Mesendoderm (in vitro differentiated cells): ENCODE data around the gene SLC1A5.
"Not testable (repeated sequence)": the region's sequence is repeated elsewhere in the genome, so short reads cannot be mapped to it uniquely, and the experiment has no call there.

ENCODE experiments used
- DNase-seq: peaks from one replicate; pipeline ENCODE4 v3.0.0; 2013
- H2AK5ac ChIP-seq: 2 replicates; pipeline ENCODE4 v1.6.1; 2013; ENCODE audit warnings: low read length, inconsistent platforms
- H2BK120ac ChIP-seq: 2 replicates; pipeline ENCODE4 v1.6.1; 2013; ENCODE audit warnings: low read depth, mild to moderate bottlenecking, low read length, moderate library complexity, mixed read lengths
- H2BK15ac ChIP-seq: replicated peaks from 2 replicates; pipeline ENCODE4 v1.6.1; 2013; ENCODE audit warnings: low read depth, mild to moderate bottlenecking, moderate library complexity
- H2BK5ac ChIP-seq: 2 replicates; pipeline ENCODE4 v1.6.1; 2013; ENCODE audit warnings: low read length, inconsistent platforms
- H3K18ac ChIP-seq: 2 replicates; pipeline ENCODE4 v1.6.1; 2013; ENCODE audit warnings: mild to moderate bottlenecking, low read length, mixed read lengths
- H3K23ac ChIP-seq: one replicate; pipeline ENCODE4 v1.6.1; 2013; ENCODE audit warnings: low read length
- H3K27ac ChIP-seq: 2 replicates; pipeline ENCODE4 v1.5.1; 2013; ENCODE audit warnings: low read depth, mild to moderate bottlenecking, inconsistent platforms, low read length, moderate library complexity
- H3K27me3 ChIP-seq: 2 replicates; pipeline ENCODE4 v1.6.1; 2013; ENCODE audit warnings: low read length, control low read depth, mild to moderate bottlenecking, inconsistent platforms; ENCODE audit not compliant: insufficient read depth, poor library complexity
- H3K36me3 ChIP-seq: 2 replicates; pipeline ENCODE4 v1.6.1; 2013; ENCODE audit warnings: low read length, inconsistent platforms; ENCODE audit not compliant: control insufficient read depth, insufficient read depth
- H3K4ac ChIP-seq: one replicate; pipeline ENCODE4 v1.6.1; 2013; ENCODE audit warnings: low read depth, mild to moderate bottlenecking, low read length, moderate library complexity
- H3K4me1 ChIP-seq: 2 replicates; pipeline ENCODE4 v1.6.1; 2013; ENCODE audit warnings: low read depth, low read length, inconsistent platforms; ENCODE audit not compliant: control insufficient read depth
- H3K4me2 ChIP-seq: 2 replicates; pipeline ENCODE4 v1.6.1; 2013; ENCODE audit warnings: low read length
- H3K4me3 ChIP-seq: 2 replicates; pipeline ENCODE4 v1.5.1; 2013; ENCODE audit warnings: mild to moderate bottlenecking, low read length
- H3K56ac ChIP-seq: one replicate; pipeline ENCODE4 v1.6.1; 2013; ENCODE audit warnings: low read length
- H3K79me1 ChIP-seq: 2 replicates; pipeline ENCODE4 v1.6.1; 2013; ENCODE audit warnings: low read length, inconsistent platforms
- H3K79me2 ChIP-seq: 2 replicates; pipeline ENCODE4 v1.6.1; 2013; ENCODE audit warnings: mild to moderate bottlenecking, low read length; ENCODE audit not compliant: control insufficient read depth, insufficient read depth
- H3K9ac ChIP-seq: 2 replicates; pipeline ENCODE4 v1.6.1; 2013; ENCODE audit warnings: low read length, inconsistent platforms
- H4K5ac ChIP-seq: one replicate; pipeline ENCODE4 v1.6.1; 2013; ENCODE audit warnings: low read length
- H4K8ac ChIP-seq: one replicate; pipeline ENCODE4 v1.6.1; 2013; ENCODE audit warnings: low read depth, mild to moderate bottlenecking, control low read depth, low read length, moderate library complexity
- WGBS: extraction: QIAGEN DNeasy Blood & Tissue Kit; methylation state at CpG from one replicate; pipeline ENCODE4 v1.1.7; 2013; ENCODE audit warnings: low lambda C conversion rate, missing lambda C conversion rate; ENCODE audit not compliant: insufficient coverage; ENCODE audit errors: extremely low coverage; 5-methylcytosine and 5-hydroxymethylcytosine counted together

SLC1A5 gene

GRCh38 chr19:46825731-46826055 is 37.3 kb upstream of the SLC1A5 start:
- Histone ChIP-seq H3K4me2 (no peak overlapping the region), H3K27me3 (no peaks in the 10 kb centered on the region), H2BK5ac (no peak overlapping the region), H2BK15ac (no peak overlapping the region), H3K36me3 (no peaks in the 10 kb centered on the region), H2BK120ac (no peak overlapping the region), H4K8ac (no peak overlapping the region), H4K5ac (no peak overlapping the region), H3K9ac (no peak overlapping the region), H3K4ac (no peak overlapping the region), H3K23ac (no peak overlapping the region), H2AK5ac (no peak overlapping the region), H3K4me3 (no peak overlapping the region), H3K79me2 (no peaks in the 10 kb centered on the region), H3K79me1 (no peaks in the 10 kb centered on the region), H3K4me1 (no peaks in the 10 kb centered on the region), H3K18ac (no peak overlapping the region), H3K27ac (no peak overlapping the region), H3K56ac (no peak overlapping the region)
- WGBS: no CpG with 5 or more reads among the region's 5 CpGs
- no peak for DNase-seq

GRCh38 chr19:46824890-46825730 is 36.7 kb upstream of the SLC1A5 start:
- H3K23ac ChIP-seq: no peak overlapping the region
- no peak overlapping the region for H3K18ac ChIP-seq
- H3K27ac ChIP-seq: no peak overlapping the region
- H4K8ac ChIP-seq: no peak overlapping the region
- H3K4me2 ChIP-seq: no peak overlapping the region
- no peak overlapping the region for H2AK5ac ChIP-seq
- DNase-seq: no peak
- H3K4me3 ChIP-seq: no peak overlapping the region
- H3K4me1 ChIP-seq: no peaks in the 10 kb centered on the region
- H3K9ac ChIP-seq: no peak overlapping the region
- WGBS: no CpG with 5 or more reads among the region's 21 CpGs
- no peaks in the 10 kb centered on the region for H3K36me3 ChIP-seq
- no peak overlapping the region for H2BK5ac ChIP-seq
- no peaks in the 10 kb centered on the region for H3K79me1 ChIP-seq
- no peak overlapping the region for H4K5ac ChIP-seq
- H2BK120ac ChIP-seq: no peak overlapping the region
- H3K56ac ChIP-seq: no peak overlapping the region
- no peak overlapping the region for H2BK15ac ChIP-seq
- no peaks in the 10 kb centered on the region for H3K27me3 ChIP-seq
- no peak overlapping the region for H3K4ac ChIP-seq
- no peaks in the 10 kb centered on the region for H3K79me2 ChIP-seq

GRCh38 chr19:46823049-46823448 is 34.7 kb upstream of the SLC1A5 start:
- no peak overlapping the region for H3K9ac ChIP-seq
- H3K4me2 ChIP-seq: no peak overlapping the region
- H3K4ac ChIP-seq: no peak overlapping the region
- no peaks in the 10 kb centered on the region for H3K4me1 ChIP-seq
- H2BK120ac ChIP-seq: no peak overlapping the region
- no peak overlapping the region for H4K5ac ChIP-seq
- no peaks in the 10 kb centered on the region for H3K79me1 ChIP-seq
- no peaks in the 10 kb centered on the region for H3K36me3 ChIP-seq
- no peak overlapping the region for H3K27ac ChIP-seq
- no peaks in the 10 kb centered on the region for H3K27me3 ChIP-seq
- no peak overlapping the region for H3K56ac ChIP-seq
- no peak overlapping the region for H2BK15ac ChIP-seq
- no peaks in the 10 kb centered on the region for H3K79me2 ChIP-seq
- no peak overlapping the region for H3K23ac ChIP-seq
- WGBS: no CpG with 5 or more reads among the region's 6 CpGs
- H2AK5ac ChIP-seq: no peak overlapping the region
- no peak overlapping the region for H3K18ac ChIP-seq
- DNase-seq: peak; percentile 77
- H2BK5ac ChIP-seq: no peak overlapping the region
- no peak overlapping the region for H3K4me3 ChIP-seq
- no peak overlapping the region for H4K8ac ChIP-seq

GRCh38 chr19:46822410-46822787 is 34.0 kb upstream of the SLC1A5 start:
- H3K18ac ChIP-seq, H3K36me3 ChIP-seq, H3K4ac ChIP-seq, H2BK5ac ChIP-seq, H2BK15ac ChIP-seq, H4K8ac ChIP-seq, H3K56ac ChIP-seq, H2AK5ac ChIP-seq, H2BK120ac ChIP-seq, H3K23ac ChIP-seq, H3K79me1 ChIP-seq, H3K27ac ChIP-seq, H3K4me2 ChIP-seq, H4K5ac ChIP-seq, H3K79me2 ChIP-seq, H3K27me3 ChIP-seq, DNase-seq, H3K4me1 ChIP-seq, H3K4me3 ChIP-seq, H3K9ac ChIP-seq: not testable (repeated sequence)
- no CpG with 5 or more reads among the region's 4 CpGs for WGBS

- Histone ChIP-seq H3K4me1 (no peaks in the 10 kb centered on the region), H2BK15ac (no peak overlapping the region), H3K79me1 (no peaks in the 10 kb centered on the region), H2BK120ac (no peak overlapping the region), H3K4me2 (no peak overlapping the region), H3K4me3 (no peak overlapping the region), H2BK5ac (no peak overlapping the region), H3K18ac (no peak overlapping the region), H3K9ac (no peak overlapping the region), H3K27ac (no peak overlapping the region), H3K27me3 (no peaks in the 10 kb centered on the region), H4K8ac (no peak overlapping the region), H2AK5ac (no peak overlapping the region), H3K79me2 (no peaks in the 10 kb centered on the region), H3K36me3 (no peaks in the 10 kb centered on the region), H3K56ac (no peak overlapping the region), H4K5ac (no peak overlapping the region), H3K23ac (no peak overlapping the region), H3K4ac (no peak overlapping the region)
- DNase-seq: no peak
- no CpG with 5 or more reads among the region's 18 CpGs for WGBS
These were observed 33.4 kb upstream of the SLC1A5 start for GRCh38 chr19:46821512-46822409.
